CD4-positive, alpha-beta T cell treated with Interleukin-6 at 100 ng/mL for 8 hours (primary cell): ENCODE data around the gene PLXNA2.

ENCODE experiments used
- DNase-seq: peaks from one replicate; pipeline ENCODE4 v3.0.0-alpha.2; 2020; ENCODE audit warnings: mixed read lengths, low spot score

PLXNA2 gene

GRCh38 chr1:208264469-208265121 lies 20.4 kb upstream of the PLXNA2 start:
- no peak for DNase-seq

GRCh38 chr1:208261874-208262273 lies 17.7 kb upstream of the PLXNA2 start:
- no peak for DNase-seq

GRCh38 chr1:208258277-208258676 lies 14.1 kb upstream of the PLXNA2 start:
- no peak for DNase-seq

GRCh38 chr1:208257351-208257750 lies 13.2 kb upstream of the PLXNA2 start:
- DNase-seq: no peak

GRCh38 chr1:208256556-208256955 lies 12.4 kb upstream of the PLXNA2 start:
- DNase-seq: no peak

GRCh38 chr1:208256091-208256490 lies 11.9 kb upstream of the PLXNA2 start:
- no peak for DNase-seq

- DNase-seq: no peak
Measured at GRCh38 chr1:208254862-208255261, 10.7 kb upstream of the PLXNA2 start.

- no peak for DNase-seq
Measured at GRCh38 chr1:208254376-208254775, 10.2 kb upstream of the PLXNA2 start.

GRCh38 chr1:208252836-208253576 lies 8.8 kb upstream of the PLXNA2 start:
- DNase-seq: no peak

- no peak for DNase-seq
Measured at GRCh38 chr1:208251911-208252835, 8.0 kb upstream of the PLXNA2 start.

GRCh38 chr1:208251015-208251414 lies 6.8 kb upstream of the PLXNA2 start:
- DNase-seq: no peak

- DNase-seq: no peak
Measured at GRCh38 chr1:208250613-208251012, 6.4 kb upstream of the PLXNA2 start.

- no peak for DNase-seq
Measured at GRCh38 chr1:208248991-208249696, 5.0 kb upstream of the PLXNA2 start.

GRCh38 chr1:208248307-208248801 lies 4.2 kb upstream of the PLXNA2 start:
- DNase-seq: no peak

GRCh38 chr1:208247696-208248095 lies 3.5 kb upstream of the PLXNA2 start:
- DNase-seq: no peak

GRCh38 chr1:208245185-208245705 lies 1.1 kb upstream of the PLXNA2 start:
- DNase-seq: peak; percentile 74

GRCh38 chr1:208243527-208243966 lies 637 bp downstream of the PLXNA2 start:
- DNase-seq: no peak

GRCh38 chr1:208242941-208243526 lies 1.1 kb downstream of the PLXNA2 start:
- no peak for DNase-seq

- DNase-seq: no peak
Measured at GRCh38 chr1:208242146-208242545, 2.0 kb downstream of the PLXNA2 start.

GRCh38 chr1:208241512-208241911 lies 2.7 kb downstream of the PLXNA2 start:
- DNase-seq: no peak
